ENCODE results near the gene OLFML3. TPM values are rescaled to one million over a fixed set of nuclear protein-coding genes. Genes with fewer than 3 reads are reported as not detected.
A peak's percentile ranks its signal among the peaks of the same experiment; 100 is the strongest.
"Not testable (repeated sequence)": the region's sequence is repeated elsewhere in the genome, so short reads cannot be mapped to it uniquely, and the experiment has no call there.

OLFML3 gene
- total RNA-seq, 1 donor from 2014 or later: 13.4 TPM

GRCh38 chr1:113946678-113947387 lies 32.4 kb upstream of the OLFML3 start:
- Mint-ChIP-seq H3K4me3 (no peak overlapping the region), H3K27me3 (ENCODE audit: insufficient read depth, low read depth) (no peaks in the 10 kb centered on the region), H3K27ac (peak overlapping the region; percentile 4), H3K9me3 (peaks cover 12% of the 10 kb centered on the region), H3K36me3 (peaks cover 29% of the 10 kb centered on the region), H3K4me1 (peaks cover 27% of the 10 kb centered on the region)
- Histone ChIP-seq H3K27me3 (no peaks in the 10 kb centered on the region), H3K9me3 (ENCODE audit: low read depth) (no peaks in the 10 kb centered on the region), H3F3A (ENCODE audit: low read depth) (peaks cover 16% of the 10 kb centered on the region), H3K4me2 (peak overlapping the region; percentile 64), H2AFZ (replicated peaks) (no peak overlapping the region), H4K20me1 (ENCODE audit: low read depth) (peaks cover 61% of the 10 kb centered on the region), H3K4me1 (peaks cover 27% of the 10 kb centered on the region), H3K36me3 (peaks cover 13% of the 10 kb centered on the region), H3K4me3 (no peak overlapping the region), H3K9ac (no peak overlapping the region), H3K27ac (peak overlapping the region; percentile 76), H3K79me2 (ENCODE audit: low read depth) (peaks cover 97% of the 10 kb centered on the region)
- peak; percentile 50 for DNase-seq (ENCODE audit: low spot score)
- TF ChIP-seq EZH2phosphoT487 (IDR thresholded peaks at IDR 0.05): no peak
- TF ChIP-seq EZH2 (IDR thresholded peaks at IDR 0.05): no peak
- TF ChIP-seq CTCF (IDR thresholded peaks at IDR 0.05): no peak

GRCh38 chr1:113947388-113948107 lies 31.7 kb upstream of the OLFML3 start:
- Mint-ChIP-seq H3K4me1 (peaks cover 27% of the 10 kb centered on the region), H3K27ac (peak overlapping the region; percentile 28), H3K9me3 (peaks cover 12% of the 10 kb centered on the region), H3K27me3 (ENCODE audit: insufficient read depth, low read depth) (no peaks in the 10 kb centered on the region), H3K36me3 (peaks cover 24% of the 10 kb centered on the region), H3K4me3 (no peak overlapping the region)
- Histone ChIP-seq H4K20me1 (ENCODE audit: low read depth) (peaks cover 67% of the 10 kb centered on the region), H3F3A (ENCODE audit: low read depth) (peaks cover 16% of the 10 kb centered on the region), H3K79me2 (ENCODE audit: low read depth) (peaks cover 96% of the 10 kb centered on the region), H3K9me3 (ENCODE audit: low read depth) (no peaks in the 10 kb centered on the region), H3K4me3 (no peak overlapping the region), H2AFZ (replicated peaks) (no peak overlapping the region), H3K4me2 (peak overlapping the region; percentile 64), H3K27me3 (no peaks in the 10 kb centered on the region), H3K9ac (no peak overlapping the region), H3K4me1 (peaks cover 27% of the 10 kb centered on the region), H3K36me3 (peaks cover 9% of the 10 kb centered on the region), H3K27ac (peak overlapping the region; percentile 76)
- no peak for DNase-seq (ENCODE audit: low spot score)
- TF ChIP-seq CTCF (IDR thresholded peaks at IDR 0.05) (no peak), EZH2phosphoT487 (IDR thresholded peaks at IDR 0.05) (no peak), EZH2 (IDR thresholded peaks at IDR 0.05) (no peak)

GRCh38 chr1:113948151-113948550 lies 31.1 kb upstream of the OLFML3 start:
- H3K27ac ChIP-seq; DNase-seq (ENCODE audit: low spot score); H3K27ac Mint-ChIP-seq; H3K9me3 ChIP-seq (ENCODE audit: low read depth); H3K4me3 ChIP-seq; H3K4me3 Mint-ChIP-seq; H3K27me3 Mint-ChIP-seq (ENCODE audit: insufficient read depth, low read depth); H3K9ac ChIP-seq; H3K4me2 ChIP-seq; H3K27me3 ChIP-seq; H3K36me3 ChIP-seq; H2AFZ ChIP-seq (replicated peaks): not testable (repeated sequence)
- Histone ChIP-seq H3K79me2 (ENCODE audit: low read depth) (peaks cover 90% of the 10 kb centered on the region), H3K4me1 (peaks cover 27% of the 10 kb centered on the region), H4K20me1 (ENCODE audit: low read depth) (peaks cover 66% of the 10 kb centered on the region), H3F3A (ENCODE audit: low read depth) (peaks cover 16% of the 10 kb centered on the region)
- Mint-ChIP-seq H3K4me1 (peaks cover 27% of the 10 kb centered on the region), H3K36me3 (peaks cover 22% of the 10 kb centered on the region), H3K9me3 (peaks cover 12% of the 10 kb centered on the region)

GRCh38 chr1:113949007-113949406 lies 30.3 kb upstream of the OLFML3 start:
- DNase-seq (ENCODE audit: low spot score): no peak
- no peak overlapping the region for H3K27ac Mint-ChIP-seq
- H3K4me1 Mint-ChIP-seq: peaks cover 27% of the 10 kb centered on the region
- TF ChIP-seq CTCF (IDR thresholded peaks at IDR 0.05) (peak; percentile 15), EZH2phosphoT487 (IDR thresholded peaks at IDR 0.05) (no peak), EZH2 (IDR thresholded peaks at IDR 0.05) (no peak)
- H3K27me3 ChIP-seq: no peaks in the 10 kb centered on the region
- no peak overlapping the region for H2AFZ ChIP-seq (replicated peaks)
- no peak overlapping the region for H3K4me3 Mint-ChIP-seq
- no peaks in the 10 kb centered on the region for H3K27me3 Mint-ChIP-seq (ENCODE audit: insufficient read depth, low read depth)
- peaks cover 63% of the 10 kb centered on the region for H4K20me1 ChIP-seq (ENCODE audit: low read depth)
- peaks cover 81% of the 10 kb centered on the region for H3K79me2 ChIP-seq (ENCODE audit: low read depth)
- peaks cover 16% of the 10 kb centered on the region for H3K36me3 Mint-ChIP-seq
- H3K27ac ChIP-seq: no peak overlapping the region
- H3K36me3 ChIP-seq: no peaks in the 10 kb centered on the region
- peaks cover 12% of the 10 kb centered on the region for H3K9me3 Mint-ChIP-seq
- no peaks in the 10 kb centered on the region for H3K9me3 ChIP-seq (ENCODE audit: low read depth)
- no peak overlapping the region for H3K4me3 ChIP-seq
- no peak overlapping the region for H3K4me2 ChIP-seq
- H3K4me1 ChIP-seq: peaks cover 27% of the 10 kb centered on the region
- no peak overlapping the region for H3K9ac ChIP-seq
- peaks cover 16% of the 10 kb centered on the region for H3F3A ChIP-seq (ENCODE audit: low read depth)

Measured in neural progenitor cell (in vitro differentiated cells).